SK-N-SH (cell line): ENCODE results near the gene PPP2R5B. TPM values are rescaled to one million over a fixed set of nuclear protein-coding genes. Genes with fewer than 3 reads are reported as not detected.

Experiments
- CTCF ChIA-PET: fragments of 300-600, 350-600 bp; formaldehyde crosslinking; extraction: SDS; loops from one replicate; lab custom pipeline; 2021; lab: Yijun Ruan, JAX
- POLR2A ChIA-PET: fragments of 350-600 bp; sonication (Branson Sonifier 250); formaldehyde crosslinking; extraction: SDS; loops from one replicate; lab custom pipeline; 2020; ENCODE audit warnings: antibody characterized with exemption, inconsistent platforms; lab: Yijun Ruan, JAX
- DNase-seq: peaks from one replicate; pipeline ENCODE4 v3.0.0; 2012
- H2AFZ ChIP-seq: fragments of 200-600 bp; sonication (generic); 2 replicates; pipeline ENCODE4 v1.8.1; 2016; ENCODE audit warnings: antibody characterized with exemption, mild to moderate bottlenecking, low read depth
- H3F3A ChIP-seq: fragments of 200-600 bp; sonication (generic); replicated peaks from 2 replicates; pipeline ENCODE3; 2016; ENCODE audit warnings: antibody characterized with exemption, mild to moderate bottlenecking; ENCODE audit not compliant: insufficient read depth
- H3K27ac ChIP-seq, 2 experiments: fragments of 200-500 bp in 1 of 2; fragments of 200-600 bp in 1 of 2; sonication (Bioruptor generic) in 1 of 2; sonication (generic), shearing (Covaris generic) in 1 of 2; 2 replicates each; pipeline versions ENCODE4 v1.5.1 to v1.6.1; 2014 to 2016; ENCODE audit warnings: low read depth in 2 of 2, inconsistent platforms in 1 of 2, low read length in 1 of 2, mild to moderate bottlenecking in 1 of 2, mixed read lengths in 1 of 2
- H3K27me3 ChIP-seq: fragments of 200-600 bp; sonication (generic), shearing (Covaris generic); 2 replicates; pipeline ENCODE4 v1.6.1; 2016; ENCODE audit warnings: mixed run types; ENCODE audit not compliant: insufficient read depth
- H3K36me3 ChIP-seq, 2 experiments: fragments of 200-500 bp in 1 of 2; fragments of 200-600 bp in 1 of 2; sonication (Bioruptor generic) in 1 of 2; sonication (generic) in 1 of 2; replicated peaks in 1 of 2; 2 replicates each; pipeline versions ENCODE3 to v1.5.1; 2014 to 2016; ENCODE audit warnings: low read length in 1 of 2, mild to moderate bottlenecking in 1 of 2; ENCODE audit not compliant: insufficient read depth in 2 of 2, control insufficient read depth in 1 of 2
- H3K4me1 ChIP-seq, 2 experiments: fragments of 200-500 bp in 1 of 2; fragments of 200-600 bp in 1 of 2; sonication (Bioruptor generic) in 1 of 2; sonication (generic), shearing (Covaris generic) in 1 of 2; 2 replicates each; pipeline versions ENCODE4 v1.5.1 to v1.6.1; 2014 to 2016; ENCODE audit warnings: low read depth in 1 of 2, low read length in 1 of 2, mixed run types in 1 of 2; ENCODE audit not compliant: insufficient read depth in 2 of 2, control insufficient read depth in 1 of 2
- H3K4me2 ChIP-seq: fragments of 200-600 bp; sonication (generic), shearing (Covaris generic); 2 replicates; pipeline ENCODE4 v1.6.1; 2017; ENCODE audit warnings: mixed run types
- H3K4me3 ChIP-seq, 2 experiments: fragments of 200-500 bp in 1 of 2; fragments of 200-600 bp in 1 of 2; sonication (Bioruptor generic) in 1 of 2; sonication (generic), shearing (Covaris generic) in 1 of 2; 2 replicates each; pipeline versions ENCODE4 v1.5.1 to v1.8.1; 2014 to 2016; ENCODE audit warnings: low read depth in 2 of 2, inconsistent platforms in 1 of 2, low read length in 1 of 2, mild to moderate bottlenecking in 1 of 2, mixed read lengths in 1 of 2, moderate library complexity in 1 of 2
- H3K79me2 ChIP-seq: fragments of 200-600 bp; sonication (generic); 2 replicates; pipeline ENCODE4 v1.8.1; 2017; ENCODE audit warnings: mild to moderate bottlenecking; ENCODE audit not compliant: insufficient read depth
- H3K9ac ChIP-seq: fragments of 200-600 bp; sonication (generic); 2 replicates; pipeline ENCODE4 v1.6.1; 2017; ENCODE audit warnings: mixed run types
- H3K9me2 ChIP-seq: fragments of 200-600 bp; sonication (generic); 2 replicates; pipeline ENCODE4 v1.6.1; 2017; ENCODE audit warnings: mixed run types
- H3K9me3 ChIP-seq: fragments of 200-600 bp; sonication (generic); 2 replicates; pipeline ENCODE4 v1.6.1; 2017; ENCODE audit warnings: mixed run types, mild to moderate bottlenecking, moderate library complexity
- H4K20me1 ChIP-seq: fragments of 200-600 bp; sonication (generic); 2 replicates; pipeline ENCODE4 v1.6.1; 2017; ENCODE audit warnings: mild to moderate bottlenecking, mixed run types; ENCODE audit not compliant: insufficient read depth
- CTCF ChIP-seq: fragments of 200-600 bp; sonication (generic); IDR thresholded peaks from 2 replicates; pipeline ENCODE4 v1.6.1; 2017; ENCODE audit warnings: antibody characterized with exemption, mild to moderate bottlenecking, moderate library complexity
- ELF1 ChIP-seq: IDR thresholded peaks from 2 replicates; pipeline ENCODE4 v1.4.0; 2012
- EP300 ChIP-seq, 2 experiments: IDR thresholded peaks; 2 replicates each; pipeline versions ENCODE4 v1.4.0 to v1.6.1; 2012; ENCODE audit warnings: borderline replicate concordance in 1 of 2, low read depth in 1 of 2, low read length in 1 of 2
- EZH2phosphoT487 ChIP-seq: fragments of 200-600 bp; sonication (generic); IDR thresholded peaks from 2 replicates; pipeline ENCODE4 v1.6.1; 2017; ENCODE audit warnings: low read depth, mixed run types, mild to moderate bottlenecking, antibody characterized with exemption, moderate library complexity, borderline replicate concordance
- FOXM1 ChIP-seq: IDR thresholded peaks from 2 replicates; pipeline ENCODE4 v1.4.0; 2012; ENCODE audit warnings: low read depth, mild to moderate bottlenecking
- MAX ChIP-seq: IDR thresholded peaks from 2 replicates; pipeline ENCODE4 v1.4.0; 2012; ENCODE audit warnings: low read depth
- MEF2A ChIP-seq: IDR thresholded peaks from 2 replicates; pipeline ENCODE4 v1.4.0; 2012; ENCODE audit warnings: low read depth, borderline replicate concordance
- NFIC ChIP-seq: IDR thresholded peaks from 2 replicates; pipeline ENCODE4 v1.4.0; 2012; ENCODE audit warnings: borderline replicate concordance
- PBX3 ChIP-seq: IDR thresholded peaks from 2 replicates; pipeline ENCODE4; 2012
- POLR2AphosphoS5 ChIP-seq: IDR thresholded peaks from 2 replicates; pipeline ENCODE4 v1.6.1; 2012; ENCODE audit warnings: low read depth, low read length
- RAD21 ChIP-seq: IDR thresholded peaks from 2 replicates; pipeline ENCODE4 v1.6.1; 2012; ENCODE audit warnings: mild to moderate bottlenecking, low read length
- RCOR1 ChIP-seq: fragments of 150-350 bp; IDR thresholded peaks from 2 replicates; pipeline ENCODE4 v1.6.1; 2017; ENCODE audit warnings: antibody characterized with exemption, low read length
- RFX5 ChIP-seq: IDR thresholded peaks from 2 replicates; pipeline ENCODE4 v1.6.1; 2012; ENCODE audit warnings: mild to moderate bottlenecking, improper control_type of control experiment, low read length
- SIN3A ChIP-seq: IDR thresholded peaks from 2 replicates; pipeline ENCODE4 v1.6.1; 2012; ENCODE audit warnings: low read depth, mild to moderate bottlenecking, low read length, moderate library complexity, borderline replicate concordance
- SMC3 ChIP-seq: IDR thresholded peaks from 2 replicates; pipeline ENCODE4 v1.6.1; 2012; ENCODE audit warnings: low read depth, low read length, improper control_type of control experiment
- TAF1 ChIP-seq: IDR thresholded peaks from 2 replicates; pipeline ENCODE4 v1.6.1; 2012; ENCODE audit warnings: low read depth, mild to moderate bottlenecking, low read length, moderate library complexity, borderline replicate concordance
- USF1 ChIP-seq: IDR thresholded peaks from 2 replicates; pipeline ENCODE4 v1.4.0; 2012; ENCODE audit warnings: low read depth, borderline replicate concordance
- WGBS: methylation state at CpG from one replicate; pipeline ENCODE4 v1.1.6; 2017; ENCODE audit warnings: low lambda C conversion rate; 5-methylcytosine and 5-hydroxymethylcytosine counted together
- polyA plus RNA-seq, 3 experiments: library from polyadenylated mRNA; depleted of rRNA; stranded (reverse); fragments of >200 nt; gene quantifications; 2 replicates each; pipeline ENCODE4 v1.2.3, GENCODE V29; 2012

Gene PPP2R5B
- polyA plus RNA-seq, 1 of the 3 experiments (the other 2 are of a cell fraction), result 15.1 TPM

- H3K36me3 ChIP-seq, result peaks cover 11 to 43% of the 10 kb centered on the region in 2 experiments
- H3F3A ChIP-seq, result no peaks in the 10 kb centered on the region
- CTCF ChIA-PET, result no interaction called here
- H3K27ac ChIP-seq, result no peak overlapping the region
- peaks cover 0 to 6% of the 10 kb centered on the region in 2 experiments; a peak in 1 of 4 replicates for H3K4me1 ChIP-seq
- H3K9me2 ChIP-seq, result no peaks in the 10 kb centered on the region
- no peak overlapping the region for H3K4me2 ChIP-seq
- no peaks in the 10 kb centered on the region for H4K20me1 ChIP-seq
- H3K4me3 ChIP-seq, result no peak overlapping the region
- 81% methylated on average over 5 of the region's 5 CpGs for WGBS
- no peaks in the 10 kb centered on the region for H3K9me3 ChIP-seq
- H3K9ac ChIP-seq, result no peak overlapping the region
- H3K27me3 ChIP-seq, result no peaks in the 10 kb centered on the region
- no peak for DNase-seq
- POLR2A ChIA-PET, result no interaction called here
- no peaks in the 10 kb centered on the region for H3K79me2 ChIP-seq
- no peak overlapping the region for H2AFZ ChIP-seq
- TF ChIP-seq CTCF (no peak), FOXM1 (no peak), PBX3 (no peak), USF1 (no peak), ELF1 (no peak), RCOR1 (no peak), MAX (no peak)
Measured at GRCh38 chr11:64932324-64932723, 7.8 kb downstream of the PPP2R5B start.

GRCh38 chr11:64933213-64933934 is 8.9 kb downstream of the PPP2R5B start:
- no peak overlapping the region for H3K4me2 ChIP-seq
- TF ChIP-seq POLR2AphosphoS5 (no peak), EP300 (IDR thresholded peaks at IDR 0.05; ENCODE audit: borderline replicate concordance in 1 of 2, low read depth in 1 of 2, low read length in 1 of 2) (no peak), FOXM1 (no peak), SIN3A (no peak), MEF2A (no peak), TAF1 (no peak), NFIC (no peak), CTCF (no peak), SMC3 (no peak), RFX5 (no peak), EZH2phosphoT487 (no peak), RAD21 (no peak), RCOR1 (no peak)
- H3K27me3 ChIP-seq, result no peaks in the 10 kb centered on the region
- H3K36me3 ChIP-seq, result peaks cover 11 to 35% of the 10 kb centered on the region in 2 experiments
- no peaks in the 10 kb centered on the region for H3K9me2 ChIP-seq
- 87% methylated on average over 12 of the region's 12 CpGs for WGBS
- no peak overlapping the region for H3K9ac ChIP-seq
- peaks cover 0 to 6% of the 10 kb centered on the region in 2 experiments; a peak in 1 of 4 replicates for H3K4me1 ChIP-seq
- H3K27ac ChIP-seq, result no peak overlapping the region
- DNase-seq, result no peak
- no peaks in the 10 kb centered on the region for H4K20me1 ChIP-seq
- no peak overlapping the region for H2AFZ ChIP-seq
- no peaks in the 10 kb centered on the region for H3K9me3 ChIP-seq
- no peaks in the 10 kb centered on the region for H3K79me2 ChIP-seq
- ChIA-PET CTCF (interaction anchor here (1.0 to 1.3 kb wide), 2 partner anchors 11 to 81 kb away, joined by 3 to 4 read pairs; partner anchors contain the start of gene ARL2), POLR2A (no interaction called here)
- H3F3A ChIP-seq, result no peaks in the 10 kb centered on the region
- no peak overlapping the region for H3K4me3 ChIP-seq
